NCI-H1092 (cell line): Measurements from ENCODE around the gene FAU.
"Not testable (repeated sequence)": the region's sequence is repeated elsewhere in the genome, so short reads cannot be mapped to it uniquely, and the experiment has no call there.

Source experiments
- DNase-seq: peaks from one replicate; lab custom pipeline; 2025; lab: John Stamatoyannopoulos, UW

Gene FAU

DNA sequence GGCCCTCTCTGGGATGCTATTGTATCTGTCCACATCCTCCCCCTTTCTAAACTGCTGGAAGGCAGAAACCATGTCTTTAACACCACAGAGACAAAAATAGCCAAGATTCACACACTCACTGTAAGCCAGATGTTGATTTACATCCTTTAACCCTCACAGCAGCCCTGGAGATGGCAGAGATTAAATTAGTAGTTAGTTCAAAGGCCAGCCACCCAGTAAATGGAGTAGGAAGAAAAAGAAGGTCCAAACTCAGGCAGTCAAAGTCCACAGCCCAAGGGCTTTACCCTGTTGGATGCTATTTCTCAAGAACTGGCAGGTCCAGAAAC, 2.3 kb downstream of the FAU start:
- DNase-seq = no peak

DNA sequence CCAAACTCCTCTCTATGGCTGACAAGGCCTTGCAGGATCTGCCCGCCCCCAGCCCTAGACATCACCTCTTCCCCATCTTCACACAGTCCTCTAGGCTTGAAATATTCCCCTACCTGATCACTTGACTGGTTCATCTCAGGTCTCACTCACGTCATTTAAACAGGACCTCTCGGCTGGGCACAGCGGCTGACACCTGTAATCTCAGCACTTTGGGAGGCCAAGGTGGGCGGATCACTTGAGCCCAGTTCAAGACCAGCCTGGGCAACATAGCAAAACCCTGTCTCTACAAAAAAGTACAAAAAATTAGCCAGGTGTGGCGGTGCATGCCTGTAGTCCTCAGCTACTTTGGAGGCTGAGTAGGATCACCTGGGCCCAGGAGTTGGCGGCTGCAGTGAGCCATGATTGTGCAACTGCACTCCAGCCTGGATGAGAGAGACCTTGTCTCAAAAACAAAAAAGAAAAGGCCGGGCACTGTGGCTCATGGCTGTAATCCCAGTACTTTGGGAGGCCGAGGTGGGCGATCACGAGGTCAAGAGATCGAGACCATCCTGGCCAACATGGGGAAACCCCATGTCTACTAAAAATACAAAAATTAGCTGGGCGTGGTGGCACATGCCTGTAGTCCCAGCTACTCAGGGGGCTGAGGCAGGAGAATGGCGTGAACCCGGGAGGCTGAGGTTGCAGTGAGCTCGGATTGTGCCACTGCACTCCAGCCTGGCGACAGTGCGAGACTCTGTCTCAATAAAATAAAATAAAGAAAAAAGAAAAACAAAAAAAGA, 2.9 kb downstream of the FAU start:
- not testable (repeated sequence) for DNase-seq

- no peak for DNase-seq
Observed at GRCh38 chr11:65118097-65118837, 3.7 kb downstream of the FAU start.

DNA sequence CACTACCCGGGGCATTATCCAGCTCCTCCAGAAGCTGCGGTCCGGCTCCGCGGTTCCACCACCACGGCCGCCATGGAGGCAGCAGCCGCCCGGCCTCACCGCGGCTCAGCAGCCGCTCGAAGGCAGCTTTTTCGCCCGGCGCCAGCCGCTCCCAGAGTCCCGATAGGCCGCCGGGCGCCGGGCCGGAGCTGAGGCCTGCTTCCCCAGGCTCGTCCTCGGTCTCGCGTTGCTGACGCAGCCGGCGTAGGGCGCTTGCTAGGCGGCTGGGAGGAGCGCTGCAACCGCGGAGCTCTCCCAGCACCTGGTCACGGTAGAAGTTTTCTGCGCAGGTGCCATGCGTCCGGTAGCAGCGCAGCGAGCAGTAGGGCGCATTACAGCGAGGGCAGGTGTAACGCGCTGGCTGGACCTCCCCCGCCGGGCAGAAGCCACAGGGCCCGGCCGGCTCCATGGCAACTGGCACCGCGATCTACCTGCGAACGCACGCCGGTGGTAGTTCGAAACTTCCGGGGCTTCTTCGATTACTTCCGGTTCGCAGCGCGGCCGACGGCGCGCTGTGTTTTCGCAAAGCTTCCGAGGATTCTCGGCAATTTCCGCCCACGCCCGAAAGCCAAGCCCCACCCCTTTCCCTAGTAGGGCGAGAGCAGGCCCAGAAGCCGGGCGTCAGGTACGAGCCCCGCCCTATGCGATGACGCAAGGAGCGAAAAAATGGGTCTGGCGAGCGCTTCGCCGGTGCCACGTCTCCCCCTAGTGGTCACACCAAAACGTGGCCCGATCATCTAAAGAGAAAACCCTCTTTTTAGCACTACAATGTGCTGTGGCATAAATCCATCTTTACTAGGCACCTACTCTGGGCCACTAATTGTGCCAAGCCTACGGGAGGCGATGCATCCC, 4.5 kb downstream of the FAU start, which contains the start of gene ZNHIT2:
TSS of gene ZNHIT2 (minus strand) at position 496 of the 891 bp plus-strand sequence. CDS start at position 448, 48 bp downstream.
- DNase-seq = peak; percentile 100

GRCh38 chr11:65116370-65117205, 5.3 kb downstream of the FAU start:
- DNase-seq = peak; percentile 38

GRCh38 chr11:65115361-65116082, 6.4 kb downstream of the FAU start:
- DNase-seq = no peak

- DNase-seq = no peak
Observed at GRCh38 chr11:65114538-65115171, 7.3 kb downstream of the FAU start.

GRCh38 chr11:65113839-65114238, 8.1 kb downstream of the FAU start:
- no peak for DNase-seq

DNA sequence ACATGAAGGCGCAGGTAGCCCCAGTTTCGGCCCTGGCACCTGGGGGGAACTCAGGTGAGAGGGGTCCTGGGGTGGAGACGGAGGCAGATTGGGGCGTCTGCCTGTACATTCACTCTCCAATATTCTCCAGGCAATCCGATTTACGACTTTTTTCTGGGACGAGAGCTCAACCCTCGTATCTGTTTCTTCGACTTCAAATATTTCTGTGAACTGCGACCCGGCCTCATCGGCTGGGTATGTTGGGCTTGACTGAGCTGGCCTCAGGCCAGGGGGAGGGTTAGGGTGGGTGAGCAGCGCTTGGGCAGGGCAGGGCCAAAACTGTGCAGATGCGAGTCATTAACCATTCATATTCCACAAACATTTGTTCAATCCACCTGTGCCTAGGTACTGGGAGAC, 8.6 kb downstream of the FAU start:
- no peak for DNase-seq

DNA sequence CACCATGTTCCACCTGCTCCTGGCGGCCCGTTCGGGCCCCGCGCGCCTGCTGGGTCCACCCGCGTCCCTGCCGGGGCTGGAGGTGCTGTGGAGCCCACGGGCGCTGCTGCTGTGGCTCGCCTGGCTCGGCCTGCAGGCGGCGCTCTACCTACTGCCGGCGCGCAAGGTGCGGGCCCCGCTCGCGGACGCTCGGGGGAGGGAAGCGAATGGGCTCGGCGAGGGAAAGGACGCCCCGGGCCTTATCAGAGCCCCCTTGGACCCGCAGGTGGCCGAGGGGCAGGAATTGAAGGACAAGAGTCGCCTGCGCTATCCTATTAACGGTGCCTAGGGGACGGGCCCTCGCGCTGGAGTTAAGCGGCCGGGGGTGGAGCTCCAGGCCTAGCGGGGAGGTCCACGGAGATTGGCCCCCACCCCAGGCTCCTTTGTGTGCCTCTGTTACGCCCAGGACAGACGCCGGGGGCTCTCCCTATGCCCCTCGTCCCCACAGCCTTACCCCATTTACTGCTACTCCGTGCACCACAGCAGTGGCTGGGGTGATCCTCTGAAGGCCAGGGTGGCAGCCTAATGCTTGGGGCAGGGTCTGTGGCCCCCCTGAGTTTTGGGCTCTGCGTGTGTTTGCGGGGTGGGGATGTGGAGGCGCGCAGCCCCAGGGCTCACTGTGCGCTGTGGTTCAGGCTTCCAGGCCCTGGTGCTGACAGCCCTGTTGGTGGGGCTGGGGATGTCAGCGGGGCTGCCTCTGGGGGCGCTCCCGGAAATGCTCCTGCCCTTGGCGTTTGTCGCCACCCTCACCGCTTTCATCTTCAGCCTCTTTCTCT, 9.2 kb downstream of the FAU start:
- DNase-seq = peak; percentile 52

DNA sequence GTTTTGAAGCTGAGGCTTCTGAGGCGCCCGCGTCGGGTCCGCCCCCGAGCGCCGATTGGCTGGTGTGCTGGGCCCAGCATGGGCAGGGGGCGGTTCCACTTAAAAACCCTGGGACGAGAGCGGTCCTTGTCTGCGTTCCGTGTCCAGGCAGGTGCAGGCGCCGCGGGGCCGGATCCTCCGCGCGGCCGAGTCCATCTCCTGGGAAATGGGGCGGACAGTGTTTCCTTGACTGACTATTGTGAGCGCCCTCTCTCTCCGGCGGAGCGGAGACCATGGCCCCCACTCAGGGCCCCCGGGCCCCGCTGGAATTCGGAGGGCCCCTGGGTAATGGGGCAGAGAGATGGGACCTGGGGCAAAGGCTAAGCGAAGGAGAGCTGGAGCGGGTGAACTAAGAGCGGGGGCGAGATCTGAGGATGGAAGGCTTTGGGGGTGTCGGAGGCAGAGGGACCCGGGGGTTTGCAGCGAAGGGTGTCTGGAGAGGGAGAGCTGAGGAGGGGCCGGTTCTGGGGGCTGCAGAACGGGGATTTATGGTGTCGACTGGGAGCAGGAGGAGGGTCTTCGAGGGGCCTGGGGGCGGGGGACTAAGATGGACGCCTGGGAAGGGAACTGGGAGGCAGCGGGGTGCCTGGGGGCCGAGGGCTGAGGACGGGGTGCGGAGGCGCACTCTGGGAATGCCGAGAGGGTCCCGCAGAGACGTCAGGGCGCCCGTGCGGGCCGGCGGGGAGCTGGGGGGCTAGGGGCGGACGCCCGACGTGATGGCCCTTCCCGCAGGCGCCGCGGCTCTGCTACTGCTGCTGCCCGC, 10.0 kb downstream of the FAU start, which contains the start of gene TM7SF2:
TSS of gene TM7SF2 (plus strand) at position 129 of the 802 bp plus-strand sequence. CDS start at position 273, 144 bp downstream.
- peak; percentile 98 for DNase-seq

DNA sequence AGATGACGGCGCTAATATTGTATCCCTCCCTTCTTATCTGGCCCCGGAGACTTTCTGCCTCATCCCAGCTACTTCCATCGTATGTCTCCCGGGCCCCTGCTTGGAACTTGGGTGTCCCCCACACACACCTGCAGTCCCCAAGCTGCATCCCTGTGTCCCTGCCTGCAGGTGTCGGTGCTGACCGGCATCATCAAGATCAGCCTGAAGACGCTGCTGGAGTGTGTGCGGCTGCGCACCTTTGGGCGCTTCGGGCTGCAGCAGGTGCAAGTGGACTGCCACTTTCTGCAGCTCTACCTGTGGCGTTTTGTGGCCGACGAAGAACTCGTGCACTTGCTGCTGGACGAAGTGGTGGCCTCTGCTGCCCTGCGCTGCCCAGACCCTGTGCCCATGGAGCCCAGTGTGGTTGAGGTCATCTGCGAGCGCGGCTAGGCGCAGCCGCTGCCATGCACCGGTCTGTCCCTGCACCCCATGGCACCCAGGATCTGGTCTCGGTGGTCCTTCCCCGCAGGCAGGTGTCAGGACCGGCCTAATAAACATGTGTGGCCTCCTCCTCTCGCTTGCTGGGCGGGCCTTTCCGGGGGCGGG, 10.7 kb downstream of the FAU start:
- no peak for DNase-seq

- peak; percentile 80 for DNase-seq
Observed at GRCh38 chr11:65110354-65110861, 11.5 kb downstream of the FAU start.

DNA sequence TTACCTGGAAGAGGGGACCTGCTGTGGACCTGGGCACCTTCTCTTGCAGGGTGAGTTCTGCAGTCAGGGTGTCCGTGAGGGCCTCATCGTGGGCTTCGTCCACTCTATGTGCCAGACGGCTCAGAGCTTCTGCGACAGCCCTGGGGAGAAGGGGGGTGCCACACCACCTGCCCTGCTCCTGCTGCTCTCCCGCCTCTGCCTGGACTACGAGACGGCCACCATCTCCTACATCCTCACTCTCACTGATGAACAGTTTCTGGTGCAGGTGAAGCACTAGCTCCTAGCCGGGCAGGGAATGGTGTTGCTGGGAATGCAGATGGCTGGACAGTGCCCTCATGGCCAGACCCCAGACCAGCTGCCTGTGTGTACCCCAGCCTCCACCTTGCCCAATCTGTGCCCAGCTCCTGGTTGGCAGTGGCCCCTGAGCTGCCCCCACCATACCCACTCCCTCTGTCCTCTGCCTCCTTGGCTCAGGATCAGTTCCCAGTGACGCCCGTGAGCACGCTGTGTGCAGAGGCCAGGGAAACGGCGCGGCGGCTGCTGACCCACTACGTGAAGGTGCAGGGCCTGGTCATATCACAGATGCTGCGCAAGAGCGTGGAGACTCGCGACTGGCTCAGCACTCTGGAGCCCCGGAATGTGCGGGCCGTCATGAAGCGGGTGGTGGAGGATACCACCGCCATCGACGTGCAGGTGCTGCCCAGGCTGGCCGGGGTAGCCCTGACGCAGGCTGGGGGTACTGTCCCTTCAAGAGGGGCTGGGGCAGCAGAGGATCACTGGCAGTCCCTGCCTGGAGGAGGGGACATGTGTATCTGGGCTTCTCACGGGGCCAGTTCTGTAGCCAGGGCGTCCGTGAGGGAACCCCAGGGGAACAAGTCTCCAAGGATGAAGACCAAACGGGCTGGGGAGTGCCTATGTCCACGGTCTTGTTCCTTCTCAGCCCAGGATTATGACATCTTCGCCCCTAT, 12.4 kb downstream of the FAU start:
- DNase-seq = no peak

GRCh38 chr11:65108469-65109123, 13.3 kb downstream of the FAU start:
- DNase-seq = no peak
